ENCODE data around the gene TRDMT1.

DNA sequence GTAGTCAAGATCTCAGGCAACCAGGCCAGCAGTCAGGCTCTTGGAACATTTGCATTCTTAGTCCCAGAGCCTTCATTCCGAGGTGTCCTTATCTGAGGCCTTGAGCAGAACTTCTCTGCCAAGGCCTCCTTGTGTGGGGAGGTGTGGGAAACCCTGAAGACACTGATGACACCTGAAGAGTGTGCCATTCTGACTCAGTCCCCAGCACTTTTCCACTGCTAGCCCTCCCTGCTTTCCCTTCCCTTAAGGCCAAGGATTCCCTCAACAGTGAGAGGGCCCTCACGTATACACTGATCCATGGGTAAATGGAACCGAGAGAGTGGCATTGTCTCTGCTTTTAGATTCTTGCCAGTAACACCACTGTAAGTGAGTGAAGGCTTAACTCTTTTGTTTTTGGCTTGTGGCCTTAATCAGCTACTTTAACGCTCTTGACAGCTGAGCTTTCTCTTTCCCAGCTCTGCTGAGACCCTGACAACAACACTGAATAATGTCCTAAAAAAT lies 30.3 kb downstream of the TRDMT1 start:
- TF ChIP-seq, protein P1, sequence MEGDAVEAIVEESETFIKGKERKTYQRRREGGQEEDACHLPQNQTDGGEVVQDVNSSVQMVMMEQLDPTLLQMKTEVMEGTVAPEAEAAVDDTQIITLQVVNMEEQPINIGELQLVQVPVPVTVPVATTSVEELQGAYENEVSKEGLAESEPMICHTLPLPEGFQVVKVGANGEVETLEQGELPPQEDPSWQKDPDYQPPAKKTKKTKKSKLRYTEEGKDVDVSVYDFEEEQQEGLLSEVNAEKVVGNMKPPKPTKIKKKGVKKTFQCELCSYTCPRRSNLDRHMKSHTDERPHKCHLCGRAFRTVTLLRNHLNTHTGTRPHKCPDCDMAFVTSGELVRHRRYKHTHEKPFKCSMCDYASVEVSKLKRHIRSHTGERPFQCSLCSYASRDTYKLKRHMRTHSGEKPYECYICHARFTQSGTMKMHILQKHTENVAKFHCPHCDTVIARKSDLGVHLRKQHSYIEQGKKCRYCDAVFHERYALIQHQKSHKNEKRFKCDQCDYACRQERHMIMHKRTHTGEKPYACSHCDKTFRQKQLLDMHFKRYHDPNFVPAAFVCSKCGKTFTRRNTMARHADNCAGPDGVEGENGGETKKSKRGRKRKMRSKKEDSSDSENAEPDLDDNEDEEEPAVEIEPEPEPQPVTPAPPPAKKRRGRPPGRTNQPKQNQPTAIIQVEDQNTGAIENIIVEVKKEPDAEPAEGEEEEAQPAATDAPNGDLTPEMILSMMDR (IDR thresholded peaks at IDR 0.05), result no peak
- TF ChIP-seq POLR2AphosphoS5 (IDR thresholded peaks at IDR 0.05) (no peak), POLR2A (IDR thresholded peaks at IDR 0.05) (no peak), EP300 (IDR thresholded peaks at IDR 0.05) (no peak)

All from suprapubic skin (tissue), 4 donors.